OCI-LY1 (cell line): ENCODE data around the gene PARD3B.

ENCODE experiments used
- EZH2 ChIP-seq: fragments of 200-600 bp; sonication (generic), shearing (Covaris generic); IDR thresholded peaks from 2 replicates; pipeline ENCODE4 v1.8.0; 2017; ENCODE audit warnings: borderline replicate concordance, mixed run types, mild to moderate bottlenecking, antibody characterized with exemption, low read length, moderate library complexity, mixed read lengths
- TF ChIP-seq, protein P1 (sequence below): fragments of 200-600 bp; sonication (generic), shearing (Covaris generic); IDR thresholded peaks from 2 replicates; pipeline ENCODE4 v1.5.1; 2017; ENCODE audit warnings: mild to moderate bottlenecking, antibody characterized with exemption, low read length, moderate library complexity, mixed read lengths

DNA sequence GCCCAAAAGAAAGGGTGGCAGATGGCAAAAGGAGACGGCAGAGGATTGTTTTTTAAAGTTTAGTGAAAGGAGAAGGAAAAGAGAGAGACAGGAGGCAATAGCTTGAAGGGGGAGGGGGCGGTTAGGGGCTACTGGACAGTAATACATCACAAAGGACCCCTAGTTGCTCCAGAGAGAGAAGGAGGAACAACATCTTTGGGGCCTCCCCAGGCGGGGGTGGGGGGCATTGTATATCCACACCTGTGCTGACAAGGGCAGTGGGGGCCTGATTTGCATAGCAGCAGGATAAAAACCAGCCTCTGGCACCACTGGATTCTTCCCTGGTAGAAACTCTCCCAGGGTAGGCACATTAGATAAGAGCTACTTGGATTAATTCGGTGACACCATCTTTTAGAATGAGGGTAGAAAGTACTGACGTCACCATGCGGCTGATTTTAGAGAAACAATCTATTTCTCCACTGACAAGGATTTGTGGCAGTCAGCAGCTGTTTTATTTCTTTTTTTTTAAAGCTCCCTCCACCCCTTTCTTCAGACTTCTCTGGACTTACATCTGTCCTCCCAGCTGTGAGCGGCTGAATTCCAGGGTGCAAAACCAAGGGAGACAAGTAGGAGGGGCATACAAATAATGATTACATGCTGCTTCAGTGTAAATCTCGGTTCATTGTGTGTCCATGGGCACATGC lies 937.3 kb downstream of the PARD3B start:
- TF ChIP-seq, protein P1, sequence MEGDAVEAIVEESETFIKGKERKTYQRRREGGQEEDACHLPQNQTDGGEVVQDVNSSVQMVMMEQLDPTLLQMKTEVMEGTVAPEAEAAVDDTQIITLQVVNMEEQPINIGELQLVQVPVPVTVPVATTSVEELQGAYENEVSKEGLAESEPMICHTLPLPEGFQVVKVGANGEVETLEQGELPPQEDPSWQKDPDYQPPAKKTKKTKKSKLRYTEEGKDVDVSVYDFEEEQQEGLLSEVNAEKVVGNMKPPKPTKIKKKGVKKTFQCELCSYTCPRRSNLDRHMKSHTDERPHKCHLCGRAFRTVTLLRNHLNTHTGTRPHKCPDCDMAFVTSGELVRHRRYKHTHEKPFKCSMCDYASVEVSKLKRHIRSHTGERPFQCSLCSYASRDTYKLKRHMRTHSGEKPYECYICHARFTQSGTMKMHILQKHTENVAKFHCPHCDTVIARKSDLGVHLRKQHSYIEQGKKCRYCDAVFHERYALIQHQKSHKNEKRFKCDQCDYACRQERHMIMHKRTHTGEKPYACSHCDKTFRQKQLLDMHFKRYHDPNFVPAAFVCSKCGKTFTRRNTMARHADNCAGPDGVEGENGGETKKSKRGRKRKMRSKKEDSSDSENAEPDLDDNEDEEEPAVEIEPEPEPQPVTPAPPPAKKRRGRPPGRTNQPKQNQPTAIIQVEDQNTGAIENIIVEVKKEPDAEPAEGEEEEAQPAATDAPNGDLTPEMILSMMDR = no peak
- TF ChIP-seq EZH2 = no peak
